Caco-2 (cell line): ENCODE results near the gene PCMTD2. TPM values are rescaled to one million over a fixed set of nuclear protein-coding genes. Genes with fewer than 3 reads are reported as not detected.
"Not testable (repeated sequence)": the region's sequence is repeated elsewhere in the genome, so short reads cannot be mapped to it uniquely, and the experiment has no call there.

Experiments
- BruUV-seq: library from RNA; stranded (reverse); fragments of 400-500 nt; replicated peaks from 2 replicates; lab custom pipeline; 2021; lab: Mats Ljungman, UMichigan
- CTCF ChIA-PET: fragments of 300-600 bp; sonication (Branson Sonifier 250); formaldehyde crosslinking; loops from one replicate; lab custom pipeline; 2022; ENCODE audit warnings: antibody characterized with exemption; lab: Charles Lee
- POLR2A ChIA-PET: fragments of 300-600 bp; sonication (Branson Sonifier 250); formaldehyde crosslinking; loops from one replicate; lab custom pipeline; 2022; ENCODE audit warnings: antibody characterized with exemption; lab: Charles Lee
- DNase-seq, 2 experiments: peaks; one replicate each; pipeline versions ENCODE4 v3.0.0 to v3.0.0-alpha.2; 2020 to 2022
- H3K27me3 ChIP-seq: replicated peaks from 2 replicates; pipeline ENCODE4 v1.6.0; 2011; ENCODE audit warnings: low read length; ENCODE audit not compliant: control insufficient read depth, insufficient read depth
- H3K36me3 ChIP-seq: 2 replicates; pipeline ENCODE4 v1.5.1; 2011; ENCODE audit warnings: low read length; ENCODE audit not compliant: control insufficient read depth, insufficient read depth
- H3K4me1 ChIP-seq: fragments of 250-450 bp; sonication (Bioruptor Pico); 2 replicates; pipeline ENCODE4 v1.5.1; 2020; ENCODE audit warnings: mild to moderate bottlenecking
- H3K4me3 ChIP-seq: 2 replicates; pipeline ENCODE4 v1.5.1; 2011; ENCODE audit warnings: low read depth, mild to moderate bottlenecking, control low read depth, low read length
- H3K9me3 ChIP-seq: fragments of 250-450 bp; sonication (Bioruptor Pico); 2 replicates; pipeline ENCODE4 v1.5.1; 2020; ENCODE audit warnings: mild to moderate bottlenecking, moderate library complexity
- H3K27ac Mint-ChIP-seq: one replicate; pipeline ENCODE4 v1.8.0; 2022; ENCODE audit warnings: mixed read lengths; ENCODE audit not compliant: unreplicated experiment
- H3K27me3 Mint-ChIP-seq: one replicate; pipeline ENCODE4 v1.8.0; 2022; ENCODE audit warnings: mixed read lengths; ENCODE audit not compliant: insufficient read depth, unreplicated experiment
- H3K36me3 Mint-ChIP-seq: one replicate; pipeline ENCODE4 v1.8.0; 2022; ENCODE audit warnings: mild to moderate bottlenecking, mixed read lengths; ENCODE audit not compliant: insufficient read depth, unreplicated experiment
- H3K4me1 Mint-ChIP-seq: one replicate; pipeline ENCODE4 v1.8.0; 2022; ENCODE audit warnings: low read depth, mixed read lengths; ENCODE audit not compliant: unreplicated experiment
- H3K4me3 Mint-ChIP-seq: one replicate; pipeline ENCODE4 v1.8.0; 2022; ENCODE audit warnings: mild to moderate bottlenecking, moderate library complexity, mixed read lengths; ENCODE audit not compliant: unreplicated experiment
- H3K9me3 Mint-ChIP-seq: one replicate; pipeline ENCODE4 v1.8.0; 2022; ENCODE audit warnings: mixed read lengths; ENCODE audit not compliant: unreplicated experiment
- intact Hi-C: fragments of 100-400 bp; cut with micrococcal nuclease; formaldehyde crosslinking; loops from one replicate; pipeline ENCODE4 v1.10.0; 2022; ENCODE audit not compliant: unreplicated experiment
- total RNA-seq: library from RNA; stranded (reverse); gene quantifications from 2 replicates; pipeline ENCODE4 v1.2.3, GENCODE V29; 2022

Gene PCMTD2
- total RNA-seq, 1 experiment from 2014 or later = 101 TPM

DNA sequence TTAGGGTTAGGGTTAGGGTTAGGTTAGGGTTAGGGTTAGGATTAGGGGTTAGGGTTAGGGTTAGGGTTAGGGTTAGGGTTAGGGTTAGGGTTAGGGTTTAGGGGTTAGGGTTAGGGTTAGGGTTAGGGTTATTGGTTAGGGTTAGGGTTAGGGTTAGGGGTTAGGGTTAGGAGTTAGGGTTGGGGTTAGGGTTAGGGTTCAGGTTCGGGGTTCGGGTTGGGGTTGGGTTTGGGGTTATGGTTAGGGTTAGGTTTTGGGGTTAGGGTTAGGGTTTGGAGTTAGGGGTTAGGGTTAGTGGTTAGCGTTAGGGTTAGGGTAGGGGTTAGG lies 31.7 kb downstream of the PCMTD2 start:
- H3K4me1 ChIP-seq, POLR2A ChIA-PET, H3K27me3 ChIP-seq, H3K27me3 Mint-ChIP-seq, H3K27ac Mint-ChIP-seq, H3K4me1 Mint-ChIP-seq, H3K4me3 ChIP-seq, H3K9me3 ChIP-seq, intact Hi-C loops, CTCF ChIA-PET, H3K4me3 Mint-ChIP-seq, DNase-seq, BruUV-seq, H3K36me3 ChIP-seq: not testable (repeated sequence)
- H3K36me3 Mint-ChIP-seq = peaks cover 13% of the 10 kb centered on the region
- peaks cover 14% of the 10 kb centered on the region for H3K9me3 Mint-ChIP-seq

GRCh38 chr20:64292167-64292566 lies 36.6 kb downstream of the PCMTD2 start:
- intact Hi-C loops = not testable (repeated sequence)

DNA sequence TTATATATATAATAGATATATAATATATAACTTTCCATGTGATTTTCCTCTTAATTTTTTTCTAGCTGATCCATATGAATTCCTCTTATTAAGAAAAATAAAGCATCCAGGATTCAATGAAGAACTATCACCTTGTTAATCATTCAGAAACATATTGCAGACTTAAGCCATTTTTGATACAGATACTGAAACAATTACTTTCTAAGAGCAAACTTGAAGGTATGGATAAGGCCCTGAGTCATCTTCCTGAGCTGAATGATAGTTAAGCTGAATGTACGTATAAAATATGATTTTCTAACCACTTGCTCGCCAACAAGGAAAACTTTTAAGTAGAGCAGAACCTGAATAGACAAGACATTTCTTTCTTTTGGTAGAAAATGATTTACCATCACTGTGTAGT lies 47.5 kb downstream of the PCMTD2 start:
- H3K4me3 Mint-ChIP-seq, H3K27me3 ChIP-seq, H3K36me3 ChIP-seq, H3K4me1 Mint-ChIP-seq, DNase-seq, H3K27me3 Mint-ChIP-seq, CTCF ChIA-PET, H3K4me1 ChIP-seq, POLR2A ChIA-PET, BruUV-seq, H3K9me3 ChIP-seq, intact Hi-C loops, H3K36me3 Mint-ChIP-seq, H3K9me3 Mint-ChIP-seq, H3K4me3 ChIP-seq, H3K27ac Mint-ChIP-seq: not testable (repeated sequence)

More at GRCh38 chr20:64292167-64292566, 36.6 kb downstream of the PCMTD2 start:
- POLR2A ChIA-PET, H3K36me3 Mint-ChIP-seq, H3K9me3 Mint-ChIP-seq, H3K4me3 Mint-ChIP-seq, H3K27ac Mint-ChIP-seq, H3K4me1 ChIP-seq, DNase-seq, H3K27me3 ChIP-seq, CTCF ChIA-PET, H3K9me3 ChIP-seq, H3K27me3 Mint-ChIP-seq, H3K36me3 ChIP-seq, H3K4me3 ChIP-seq, H3K4me1 Mint-ChIP-seq, BruUV-seq: not testable (repeated sequence)

- DNase-seq, H3K4me3 ChIP-seq, H3K27me3 ChIP-seq, H3K9me3 ChIP-seq, H3K4me1 ChIP-seq, BruUV-seq, H3K4me1 Mint-ChIP-seq, intact Hi-C loops, POLR2A ChIA-PET, H3K4me3 Mint-ChIP-seq, H3K27ac Mint-ChIP-seq, H3K36me3 ChIP-seq, H3K36me3 Mint-ChIP-seq, CTCF ChIA-PET, H3K9me3 Mint-ChIP-seq: not testable (repeated sequence)
- peaks cover 11% of the 10 kb centered on the region for H3K27me3 Mint-ChIP-seq
These were observed 58.2 kb downstream of the PCMTD2 start for GRCh38 chr20:64313761-64314160.

GRCh38 chr20:64315381-64315780 lies 59.8 kb downstream of the PCMTD2 start:
- CTCF ChIA-PET, H3K27me3 ChIP-seq, H3K4me1 Mint-ChIP-seq, H3K4me1 ChIP-seq, H3K9me3 Mint-ChIP-seq, POLR2A ChIA-PET, H3K36me3 Mint-ChIP-seq, H3K9me3 ChIP-seq, intact Hi-C loops, BruUV-seq, H3K36me3 ChIP-seq, H3K27ac Mint-ChIP-seq, H3K4me3 ChIP-seq, DNase-seq: not testable (repeated sequence)
- H3K27me3 Mint-ChIP-seq = peaks cover 11% of the 10 kb centered on the region
- H3K4me3 Mint-ChIP-seq = peak overlapping the region; percentile 54

DNA sequence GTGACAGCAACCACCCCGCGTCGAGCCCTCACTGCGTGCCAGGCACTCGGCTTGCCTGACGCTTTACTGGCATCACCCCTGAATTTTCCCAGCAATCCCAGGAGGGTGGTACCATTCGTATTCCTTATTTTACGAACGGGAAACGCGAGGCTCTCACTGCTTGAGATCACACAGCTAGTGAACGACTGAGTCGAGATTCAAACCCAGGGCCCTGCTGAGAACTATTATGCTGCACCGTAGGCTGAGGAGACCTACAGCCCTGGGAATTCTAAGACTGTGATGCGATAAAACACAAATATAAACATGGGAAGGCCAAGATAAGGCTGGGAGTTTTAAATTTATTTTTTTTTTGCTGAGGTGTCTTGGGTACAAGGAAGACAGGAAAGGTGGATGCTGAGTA lies 60.3 kb downstream of the PCMTD2 start:
- not testable (repeated sequence) for H3K4me3 ChIP-seq

GRCh38 chr20:64316415-64317083 lies 61.0 kb downstream of the PCMTD2 start:
- CTCF ChIA-PET, BruUV-seq, H3K27ac Mint-ChIP-seq, H3K9me3 ChIP-seq, H3K4me1 ChIP-seq, intact Hi-C loops, H3K36me3 ChIP-seq, H3K36me3 Mint-ChIP-seq, H3K27me3 ChIP-seq, POLR2A ChIA-PET, H3K4me1 Mint-ChIP-seq, H3K9me3 Mint-ChIP-seq: not testable (repeated sequence)
- peaks cover 11% of the 10 kb centered on the region for H3K27me3 Mint-ChIP-seq
- DNase-seq = peak in 1 of 2 experiments; percentile 55
- peak overlapping the region; percentile 54 for H3K4me3 Mint-ChIP-seq
- H3K4me3 ChIP-seq = peak overlapping the region; percentile 42

More for the DNA sequence above, 60.3 kb downstream of the PCMTD2 start:
- H3K9me3 Mint-ChIP-seq, H3K4me1 ChIP-seq, intact Hi-C loops, H3K4me1 Mint-ChIP-seq, BruUV-seq, POLR2A ChIA-PET, H3K36me3 Mint-ChIP-seq, CTCF ChIA-PET, H3K27me3 ChIP-seq, DNase-seq, H3K27ac Mint-ChIP-seq, H3K9me3 ChIP-seq, H3K36me3 ChIP-seq: not testable (repeated sequence)
- peak overlapping the region; percentile 54 for H3K4me3 Mint-ChIP-seq
- peaks cover 11% of the 10 kb centered on the region for H3K27me3 Mint-ChIP-seq
